Activated gamma-delta T cell treated with anti-CD3 and anti-CD28 coated beads, Interleukin-2, amount 50 U/mL, for 16 hours (primary cell): Measurements from ENCODE around the gene HECTD2.
"Not testable (repeated sequence)": the region's sequence is repeated elsewhere in the genome, so short reads cannot be mapped to it uniquely, and the experiment has no call there.

Source experiments
- DNase-seq: peaks from one replicate; pipeline ENCODE4 v3.0.0-alpha.2; 2020; ENCODE audit warnings: low read depth

The HECTD2 gene

GRCh38 chr10:91409869-91410637, at the start of gene HECTD2:
Gene HECTD2, plus strand, starts transcription at chr10:91410344. Its CDS starts 95 bp downstream, at chr10:91410439.
- DNase-seq, result peak; percentile 66

- DNase-seq, result no peak
These were observed 49.7 kb upstream of the HECTD2 start for GRCh38 chr10:91360461-91360860.

GRCh38 chr10:91365519-91365918, 44.6 kb upstream of the HECTD2 start:
- not testable (repeated sequence) for DNase-seq

- DNase-seq, result no peak
These were observed 43.4 kb upstream of the HECTD2 start for GRCh38 chr10:91366704-91367103.

- no peak for DNase-seq
These were observed 43.0 kb upstream of the HECTD2 start for GRCh38 chr10:91367127-91367531.

GRCh38 chr10:91367558-91367957, 42.6 kb upstream of the HECTD2 start:
- DNase-seq, result no peak

GRCh38 chr10:91369978-91370589, 40.1 kb upstream of the HECTD2 start:
- not testable (repeated sequence) for DNase-seq

- DNase-seq, result no peak
These were observed 36.1 kb upstream of the HECTD2 start for GRCh38 chr10:91374052-91374451.

GRCh38 chr10:91378061-91378460, 32.1 kb upstream of the HECTD2 start:
- DNase-seq, result peak; percentile 9

- no peak for DNase-seq
These were observed 29.3 kb upstream of the HECTD2 start for GRCh38 chr10:91380873-91381256.

GRCh38 chr10:91381257-91381891, 28.8 kb upstream of the HECTD2 start:
- no peak for DNase-seq

GRCh38 chr10:91385306-91386085, 24.6 kb upstream of the HECTD2 start:
- no peak for DNase-seq

GRCh38 chr10:91389636-91390512, 20.3 kb upstream of the HECTD2 start:
- DNase-seq, result no peak

- DNase-seq, result not testable (repeated sequence)
These were observed 19.7 kb upstream of the HECTD2 start for GRCh38 chr10:91390513-91390825.

GRCh38 chr10:91391920-91392319, 18.2 kb upstream of the HECTD2 start:
- DNase-seq, result no peak

- no peak for DNase-seq
These were observed 3.8 kb upstream of the HECTD2 start for GRCh38 chr10:91406322-91406721.

- DNase-seq, result peak; percentile 12
These were observed 875 bp upstream of the HECTD2 start for GRCh38 chr10:91409069-91409868.

GRCh38 chr10:91410638-91411371, 661 bp downstream of the HECTD2 start:
- DNase-seq, result no peak

GRCh38 chr10:91411621-91412020, 1.5 kb downstream of the HECTD2 start:
- DNase-seq, result no peak
